ENCODE measurements around the gene BCL2L12.
"Not testable (repeated sequence)": the region's sequence is repeated elsewhere in the genome, so short reads cannot be mapped to it uniquely, and the experiment has no call there.

The BCL2L12 gene, protein sequence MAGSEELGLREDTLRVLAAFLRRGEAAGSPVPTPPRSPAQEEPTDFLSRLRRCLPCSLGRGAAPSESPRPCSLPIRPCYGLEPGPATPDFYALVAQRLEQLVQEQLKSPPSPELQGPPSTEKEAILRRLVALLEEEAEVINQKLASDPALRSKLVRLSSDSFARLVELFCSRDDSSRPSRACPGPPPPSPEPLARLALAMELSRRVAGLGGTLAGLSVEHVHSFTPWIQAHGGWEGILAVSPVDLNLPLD

DNA sequence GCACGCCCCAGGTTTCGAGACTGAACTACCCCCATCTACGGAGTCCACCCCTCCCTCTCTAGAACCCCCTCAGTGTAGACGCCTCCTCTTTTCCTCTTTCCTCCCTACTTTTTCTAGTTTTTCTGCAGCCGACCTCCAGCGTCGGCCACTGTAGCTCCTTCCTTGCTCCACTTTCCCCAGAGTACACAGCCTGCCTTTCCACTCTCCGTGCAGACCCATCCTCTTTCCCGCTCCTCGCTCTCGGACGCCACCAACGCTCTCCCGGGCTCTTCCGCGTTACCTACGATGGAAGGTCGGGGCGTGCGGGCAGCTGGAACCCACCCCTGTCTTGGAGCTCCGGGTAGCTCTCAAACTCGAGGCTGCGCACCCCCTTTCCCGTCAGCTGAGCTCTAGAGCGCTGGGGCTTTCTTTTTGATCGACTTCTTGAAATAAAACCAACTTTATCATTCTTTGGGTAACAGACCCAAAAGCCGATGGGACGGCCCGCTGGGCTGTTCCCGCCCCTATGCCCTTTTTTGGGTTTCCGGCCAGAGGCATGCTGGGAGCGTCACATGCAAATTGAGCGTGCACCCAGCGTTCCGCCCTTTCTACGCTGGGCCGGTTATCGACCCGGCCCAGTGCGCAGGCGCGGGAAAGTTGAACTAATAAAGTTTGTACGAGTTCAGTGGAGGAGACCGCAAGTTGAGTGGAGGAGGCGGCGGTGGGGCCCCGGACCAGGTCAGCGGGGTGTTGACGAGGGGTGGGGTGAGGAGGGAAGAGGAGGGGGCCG lies at the start of gene BCL2L12, which contains the start of gene IRF3:
Gene BCL2L12, plus strand, starts transcription at position 583 of the 769 bp plus-strand sequence. CDS start 760 bp downstream, outside the sequence.
Gene IRF3, minus strand, starts transcription at position 507 of the 769 bp plus-strand sequence. CDS start 1,019 bp downstream, outside the sequence.
- Mint-ChIP-seq H3K27ac (peak within 1 kb of the TSS; percentile 97), H3K36me3 (peaks cover 59% of the 10 kb centered on the region), H3K4me3 (peak within 1 kb of the TSS; percentile 99), H3K9me3 (no peaks in the 10 kb centered on the region), H3K4me1 (peaks cover 53% of the 10 kb centered on the region)
- peak; percentile 94 to 98 for DNase-seq (ENCODE audit: low spot score in 2 of 2)
- peak; percentile 90 for ATAC-seq

DNA sequence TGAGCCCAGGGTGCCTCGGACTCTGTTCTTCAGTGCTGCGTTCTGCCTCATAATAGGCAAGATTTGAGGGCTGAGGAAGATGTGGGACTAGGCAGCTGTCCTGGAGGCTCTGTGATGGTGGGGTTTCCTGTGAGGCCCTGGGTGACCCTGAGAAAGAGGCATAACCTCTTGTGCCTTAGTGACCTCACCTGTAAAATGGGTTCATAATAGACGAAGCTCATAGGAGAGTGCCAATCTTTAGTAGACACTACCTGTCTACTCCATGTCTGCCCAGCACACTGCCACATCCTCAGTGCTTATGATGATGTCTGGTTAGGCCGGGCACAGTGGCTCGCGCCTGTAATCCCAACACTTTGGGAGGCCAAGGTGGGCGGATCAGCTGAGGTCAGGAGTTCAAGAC lies 49.2 kb upstream of the BCL2L12 start:
- DNase-seq (ENCODE audit: low spot score in 2 of 2) (no peak), ATAC-seq (no peak)
- peaks cover 37% of the 10 kb centered on the region for H3K4me1 Mint-ChIP-seq
- no peaks in the 10 kb centered on the region for H3K9me3 Mint-ChIP-seq
- no peak overlapping the region for H3K27ac Mint-ChIP-seq
- H3K36me3 Mint-ChIP-seq: peaks cover 78% of the 10 kb centered on the region
- H3K4me3 Mint-ChIP-seq: no peak overlapping the region

DNA sequence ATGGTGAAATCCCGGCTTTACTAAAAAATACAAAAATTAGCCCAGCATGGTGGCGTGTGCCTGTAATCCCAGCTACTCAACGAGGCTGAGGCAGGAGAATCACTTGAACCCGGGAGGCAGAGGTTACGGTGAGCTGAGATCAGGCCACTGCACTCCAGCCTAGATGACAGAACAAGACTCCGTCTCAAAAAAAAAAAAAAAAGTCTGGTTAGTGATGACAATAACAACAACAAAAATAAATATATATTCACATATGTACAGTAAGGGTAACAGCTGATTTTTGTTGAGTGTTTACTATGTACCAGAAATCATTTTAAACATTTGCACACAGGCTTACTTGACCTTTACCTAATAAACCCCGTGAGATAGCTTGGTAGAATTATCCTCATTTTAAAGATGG lies 48.8 kb upstream of the BCL2L12 start:
- DNase-seq (ENCODE audit: low spot score in 2 of 2) (no peak), ATAC-seq (no peak)
- Mint-ChIP-seq H3K36me3 (peaks cover 83% of the 10 kb centered on the region), H3K27ac (peak overlapping the region; percentile 61), H3K9me3 (no peaks in the 10 kb centered on the region), H3K4me1 (peaks cover 37% of the 10 kb centered on the region), H3K4me3 (no peak overlapping the region)

DNA sequence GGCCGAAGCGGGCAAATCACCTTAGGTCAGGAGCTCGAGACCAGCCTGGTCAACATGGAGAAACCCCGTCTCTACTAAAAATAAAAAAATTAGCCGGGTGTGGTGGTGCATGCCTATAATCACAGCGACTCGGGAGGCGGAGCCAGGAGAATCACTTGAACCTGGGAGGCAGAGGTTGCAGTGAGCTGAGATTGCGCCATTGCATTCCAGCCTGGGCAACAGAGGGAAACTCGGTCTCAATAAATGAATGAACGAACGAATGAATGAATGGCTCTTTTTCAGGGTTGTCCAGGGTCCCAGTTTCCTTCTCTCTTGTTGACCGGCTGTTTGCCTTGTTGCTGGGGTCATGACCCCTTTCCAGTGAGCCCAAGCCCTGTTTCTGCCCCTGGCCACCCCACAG lies 47.9 kb upstream of the BCL2L12 start:
- H3K27ac Mint-ChIP-seq: peak overlapping the region; percentile 61
- H3K4me3 Mint-ChIP-seq; ATAC-seq; DNase-seq (ENCODE audit: low spot score in 2 of 2); H3K9me3 Mint-ChIP-seq: not testable (repeated sequence)
- H3K4me1 Mint-ChIP-seq: peaks cover 30% of the 10 kb centered on the region
- H3K36me3 Mint-ChIP-seq: peaks cover 92% of the 10 kb centered on the region

DNA sequence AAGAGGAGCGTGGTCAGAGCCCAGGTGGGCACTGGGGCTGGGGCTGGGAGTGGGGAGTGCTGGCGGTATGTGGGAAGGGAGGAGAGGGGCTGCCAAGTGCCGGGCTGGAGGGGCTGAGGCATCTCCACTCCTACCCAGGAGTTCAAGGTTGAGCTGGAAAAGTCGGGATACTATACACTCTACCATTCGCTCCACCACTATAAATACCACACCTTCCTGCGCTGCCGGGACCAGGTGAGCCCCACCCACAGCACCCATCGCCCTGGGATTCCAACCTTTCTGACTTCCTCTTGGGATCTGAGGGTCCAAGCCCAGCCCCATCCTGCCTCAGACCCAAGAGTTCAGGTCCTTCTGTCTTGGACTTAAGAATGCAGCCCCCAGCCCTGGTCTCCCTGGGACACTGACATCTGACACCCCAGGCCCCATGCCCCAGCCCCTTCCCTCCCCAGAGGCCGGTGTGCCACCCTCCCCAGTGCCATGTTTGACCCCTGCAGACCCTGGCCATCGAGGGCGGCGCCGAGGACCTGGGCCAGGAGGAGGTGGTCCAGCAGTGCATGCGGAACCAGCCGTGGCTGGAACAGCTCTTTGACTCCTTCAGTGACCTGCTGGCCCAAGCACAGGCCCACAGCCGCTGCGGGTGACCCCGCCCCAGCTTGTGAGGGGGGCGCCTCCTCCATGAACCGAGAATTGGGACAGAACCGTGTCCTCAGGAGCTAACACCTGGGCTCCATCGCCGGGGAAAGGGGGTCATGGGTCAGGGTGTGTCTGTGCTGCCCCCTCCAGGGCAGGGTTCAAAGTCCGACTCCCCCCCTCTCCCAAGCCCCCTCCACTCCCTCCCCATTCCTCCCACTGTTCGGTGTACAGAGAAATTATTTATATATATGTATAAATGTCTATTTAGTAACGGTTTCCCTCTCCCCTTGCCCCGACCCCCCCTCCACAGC lies 40.5 kb upstream of the BCL2L12 start:
- H3K4me1 Mint-ChIP-seq: no peaks in the 10 kb centered on the region

GRCh38 chr19:49626226-49626625 lies 39.5 kb upstream of the BCL2L12 start:
- no peak overlapping the region for H3K4me3 Mint-ChIP-seq
- H3K27ac Mint-ChIP-seq: no peak overlapping the region
- H3K9me3 Mint-ChIP-seq: no peaks in the 10 kb centered on the region
- DNase-seq (ENCODE audit: low spot score in 2 of 2) (no peak), ATAC-seq (no peak)
- H3K4me1 Mint-ChIP-seq: no peaks in the 10 kb centered on the region
- peaks cover 74% of the 10 kb centered on the region for H3K36me3 Mint-ChIP-seq

More for the DNA sequence above, 40.5 kb upstream of the BCL2L12 start:
- no peak overlapping the region for H3K4me3 Mint-ChIP-seq
- H3K36me3 Mint-ChIP-seq: peaks cover 80% of the 10 kb centered on the region
- H3K27ac Mint-ChIP-seq: no peak overlapping the region
- ATAC-seq: no peak
- no peaks in the 10 kb centered on the region for H3K9me3 Mint-ChIP-seq
- no peak for DNase-seq (ENCODE audit: low spot score in 2 of 2)

- H3K4me3 Mint-ChIP-seq: no peak overlapping the region
- no peak overlapping the region for H3K27ac Mint-ChIP-seq
- peaks cover 43% of the 10 kb centered on the region for H3K36me3 Mint-ChIP-seq
- DNase-seq (ENCODE audit: low spot score in 2 of 2): no peak
- no peak for ATAC-seq
- no peaks in the 10 kb centered on the region for H3K9me3 Mint-ChIP-seq
- H3K4me1 Mint-ChIP-seq: no peaks in the 10 kb centered on the region
Observed at GRCh38 chr19:49629659-49630058, 36.1 kb upstream of the BCL2L12 start.

DNA sequence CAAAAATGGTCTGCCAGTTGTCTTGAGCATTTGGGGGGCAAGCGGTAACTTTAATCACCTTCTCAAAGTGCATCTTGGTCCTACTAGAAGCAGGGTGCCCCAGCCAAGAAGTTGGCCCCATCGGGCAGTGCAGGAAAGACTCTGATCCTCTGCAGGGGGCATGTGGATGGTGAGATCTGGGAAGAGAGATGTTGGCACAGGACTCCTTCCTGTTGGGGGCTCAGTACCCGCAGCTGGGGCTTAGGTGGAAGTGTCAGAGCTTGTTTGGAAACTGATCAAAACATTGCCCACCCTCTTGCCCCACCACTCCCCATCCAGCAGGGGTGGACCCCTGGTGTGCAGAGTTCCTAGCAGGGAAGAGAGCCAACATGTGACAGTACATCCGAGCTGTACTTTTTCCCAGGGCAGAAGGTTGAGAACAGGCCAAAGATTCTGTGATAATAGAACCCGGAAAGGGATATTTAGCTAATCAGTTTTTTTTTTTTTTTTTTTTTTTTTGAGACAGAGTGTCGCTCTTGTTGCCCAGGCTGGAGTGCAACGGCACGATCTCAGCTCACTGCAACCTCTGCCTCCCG lies 34.6 kb upstream of the BCL2L12 start:
- Mint-ChIP-seq H3K27ac (no peak overlapping the region), H3K36me3 (peaks cover 42% of the 10 kb centered on the region), H3K9me3 (no peaks in the 10 kb centered on the region), H3K4me1 (peaks cover 12% of the 10 kb centered on the region), H3K4me3 (no peak overlapping the region)
- DNase-seq (ENCODE audit: low spot score in 2 of 2) (no peak), ATAC-seq (no peak)

DNA sequence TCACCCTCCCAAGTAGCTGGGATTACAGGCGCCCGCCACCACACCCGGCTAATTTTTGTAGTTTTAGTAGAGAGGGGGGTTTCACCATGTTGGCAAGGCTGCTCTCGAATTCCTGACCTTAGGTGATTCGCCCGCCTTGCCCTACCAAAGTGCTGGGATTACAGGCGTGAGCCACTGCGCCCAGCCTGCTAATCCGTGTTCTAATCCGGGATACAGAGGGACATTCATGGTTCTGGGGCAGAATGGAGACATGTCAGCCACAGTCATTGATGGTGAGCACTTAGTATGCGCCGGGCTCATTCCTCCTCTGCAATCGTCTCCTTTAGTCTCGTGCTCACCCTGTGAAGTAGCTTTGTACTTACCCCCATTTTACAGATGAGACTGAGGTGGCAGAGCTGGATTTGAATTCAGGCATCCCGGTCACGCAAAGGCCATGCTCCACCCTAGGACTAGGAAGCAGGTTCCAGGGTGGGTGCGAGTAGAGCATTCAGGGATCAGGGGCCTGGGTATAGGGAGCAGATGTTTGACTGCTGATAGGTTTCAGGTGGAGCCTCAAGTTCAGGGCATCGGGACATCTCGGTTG lies 34.0 kb upstream of the BCL2L12 start:
- Mint-ChIP-seq H3K27ac (no peak overlapping the region), H3K9me3 (no peaks in the 10 kb centered on the region), H3K4me1 (peaks cover 15% of the 10 kb centered on the region), H3K36me3 (peaks cover 45% of the 10 kb centered on the region), H3K4me3 (no peak overlapping the region)
- DNase-seq (ENCODE audit: low spot score in 2 of 2): no peak
- no peak for ATAC-seq

GRCh38 chr19:49632576-49632975 lies 33.2 kb upstream of the BCL2L12 start:
- ATAC-seq: no peak
- Mint-ChIP-seq H3K27ac (no peak overlapping the region), H3K4me3 (no peak overlapping the region), H3K4me1 (peaks cover 16% of the 10 kb centered on the region), H3K36me3 (peaks cover 46% of the 10 kb centered on the region), H3K9me3 (no peaks in the 10 kb centered on the region)
- no peak for DNase-seq (ENCODE audit: low spot score in 2 of 2)

DNA sequence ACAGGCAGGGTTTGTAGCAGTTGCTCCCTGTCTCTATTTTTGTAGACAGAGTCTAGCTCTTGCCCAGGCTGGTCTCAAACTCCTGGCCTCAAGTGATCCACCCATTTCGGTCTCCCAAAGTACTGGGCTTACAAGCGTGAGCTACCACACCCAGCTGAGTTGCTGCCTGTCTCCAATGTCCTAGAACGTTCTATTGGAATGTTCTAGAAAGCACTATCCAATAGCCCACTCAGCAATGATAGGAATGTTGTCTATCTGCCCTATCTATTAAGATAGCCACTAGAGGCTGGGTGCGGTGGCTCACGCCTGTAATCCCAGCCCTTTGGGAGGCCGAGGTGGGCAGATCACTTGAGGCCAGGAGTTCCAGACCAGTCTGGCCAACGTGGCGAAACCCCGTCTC lies 32.5 kb upstream of the BCL2L12 start:
- peaks cover 23% of the 10 kb centered on the region for H3K4me1 Mint-ChIP-seq
- not testable (repeated sequence) for ATAC-seq; H3K9me3 Mint-ChIP-seq; H3K27ac Mint-ChIP-seq; DNase-seq (ENCODE audit: low spot score in 2 of 2); H3K4me3 Mint-ChIP-seq
- H3K36me3 Mint-ChIP-seq: peaks cover 39% of the 10 kb centered on the region

DNA sequence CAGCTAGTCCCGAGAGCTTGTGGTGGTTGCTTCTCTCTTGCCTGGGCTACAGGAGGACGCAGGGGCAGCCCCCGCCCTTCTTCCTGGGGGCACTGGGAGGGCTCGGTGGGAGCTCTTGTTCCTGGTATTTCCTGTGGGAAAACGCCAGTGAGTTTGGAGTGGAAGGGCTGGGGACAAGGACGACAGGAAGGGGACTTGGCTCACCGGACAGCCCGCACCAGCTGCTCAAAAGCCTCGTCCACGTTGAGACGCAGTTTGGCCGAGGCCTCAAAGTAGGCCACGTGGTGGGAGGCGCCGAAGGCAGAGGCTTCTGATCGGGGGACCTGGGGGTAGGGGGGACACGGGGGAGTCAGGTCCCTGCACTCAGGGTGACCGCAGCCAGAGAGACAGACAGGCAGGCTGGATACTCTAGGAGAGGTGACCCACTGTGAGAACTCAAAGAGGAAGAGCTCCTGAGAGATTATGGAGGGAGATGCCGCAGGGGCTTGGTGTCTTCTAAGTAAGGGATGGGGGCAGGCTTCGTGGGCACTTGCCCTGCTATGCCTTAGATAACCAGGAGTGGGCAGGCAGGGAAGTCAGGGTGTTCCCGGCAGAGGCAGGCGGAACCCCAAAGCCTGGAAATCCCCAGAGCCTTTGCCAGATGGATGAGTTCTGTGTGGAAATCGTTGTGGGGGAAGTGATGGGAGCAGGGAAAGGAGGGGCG lies 30.1 kb upstream of the BCL2L12 start:
- Mint-ChIP-seq H3K9me3 (no peaks in the 10 kb centered on the region), H3K36me3 (peaks cover 45% of the 10 kb centered on the region), H3K27ac (peak overlapping the region; percentile 74), H3K4me1 (peaks cover 39% of the 10 kb centered on the region), H3K4me3 (no peak overlapping the region)
- DNase-seq (ENCODE audit: low spot score in 2 of 2): no peak
- ATAC-seq: no peak

- Mint-ChIP-seq H3K4me3 (no peak overlapping the region), H3K36me3 (peaks cover 46% of the 10 kb centered on the region), H3K9me3 (no peaks in the 10 kb centered on the region), H3K27ac (peak overlapping the region; percentile 74), H3K4me1 (peaks cover 44% of the 10 kb centered on the region)
- ATAC-seq (no peak), DNase-seq (ENCODE audit: low spot score in 2 of 2) (no peak)
Observed at GRCh38 chr19:49636233-49636932, 29.4 kb upstream of the BCL2L12 start.

Measured in stimulated activated effector memory CD8-positive, alpha-beta T cell treated with anti-CD3 and anti-CD28 coated beads, Interleukin-12 subunit alpha, Interleukin-12 subunit beta, amount 100 ng/mL, for 72 hours (primary cell).